ENCODE measurements around the gene ADAMTS3. TPM values are rescaled to one million over a fixed set of nuclear protein-coding genes. Genes with fewer than 3 reads are reported as not detected.

Gene ADAMTS3
- total and polyA plus RNA-seq, 9 of the 15 experiments (the other 6 are each of a cell fraction or from before 2014, with no cell fraction given): 4.0 to 18.0 (median 12.1) TPM

- H3K4me3 ChIP-seq: no peak overlapping the region
- FAIRE-seq: no peak
- H3K9me3 ChIP-seq (replicated peaks; ENCODE audit: control insufficient read depth, insufficient read depth, low read depth, low read length): no peaks in the 10 kb centered on the region
- no peak overlapping the region for H3K27ac ChIP-seq (ENCODE audit: extremely low read depth, low read depth, low read length)
- no peaks in the 10 kb centered on the region for H3K27me3 ChIP-seq (ENCODE audit: control insufficient read depth in 2 of 2, insufficient read depth in 2 of 2, low read length in 2 of 2)
- no peak for DNase-seq (ENCODE audit: extremely low read depth in 1 of 4, low spot score in 3 of 4)
- H3K36me3 ChIP-seq (ENCODE audit: control insufficient read depth, insufficient read depth, low read length): no peaks in the 10 kb centered on the region
- CTCF ChIA-PET (ENCODE audit: low intra/inter-chr PET ratio): no interaction called here
- 0 out of 2 replicates have a peak, but pooled peaks have one; percentile 10 for TF ChIP-seq MAFG (tag; conservative IDR thresholded peaks at IDR 0.05)
- no peak for TF ChIP-seq BHLHE40 (IDR thresholded peaks at IDR 0.05; ENCODE audit: low read length)
- H4K20me1 ChIP-seq (replicated peaks; ENCODE audit: control insufficient read depth, insufficient read depth, low read length): 0 out of 2 replicates have a peak, but pooled peaks cover 2% of the 10 kb centered on the region
- H2AFZ ChIP-seq (ENCODE audit: low read depth, low read length): no peak overlapping the region
- WGBS (ENCODE audit: insufficient coverage, low coverage, missing lambda C conversion rate): 50% methylated on average over 1 of the region's 1 CpG
- ATAC-seq: no peak
- H3K4me2 ChIP-seq (ENCODE audit: insufficient read depth, low read length): no peak overlapping the region
- H3K9ac ChIP-seq (ENCODE audit: insufficient read depth in 1 of 2, low read depth in 2 of 2, low read length in 2 of 2): no peak overlapping the region
- no peaks in the 10 kb centered on the region for H3K9me1 ChIP-seq (ENCODE audit: control insufficient read depth, insufficient read depth, low read length)
- in situ Hi-C loops (cut with MboI) (no loop called here), intact Hi-C loops (cut with micrococcal nuclease) (no loop called here)
- BruUV-seq (replicated peaks): no TSS peak
- POLR2A ChIA-PET: no interaction called here
- no peaks in the 10 kb centered on the region for H3K4me1 ChIP-seq (replicated peaks in 1 of 2; ENCODE audit: control insufficient read depth in 2 of 2, insufficient read depth in 2 of 2, low read length in 2 of 2)
- peaks cover 12% of the 10 kb centered on the region; the same call in 2 of the 3 replicates for H3K79me2 ChIP-seq (ENCODE audit: control insufficient read depth, insufficient read depth, low read length)
Observed at GRCh38 chr4:72449705-72450104, 119.3 kb downstream of the ADAMTS3 start.

GRCh38 chr4:72448231-72448630 lies 120.8 kb downstream of the ADAMTS3 start:
- no peak overlapping the region for H3K4me3 ChIP-seq
- H2AFZ ChIP-seq (ENCODE audit: low read depth, low read length): no peak overlapping the region
- no peaks in the 10 kb centered on the region for H3K4me1 ChIP-seq (replicated peaks in 1 of 2; ENCODE audit: control insufficient read depth in 2 of 2, insufficient read depth in 2 of 2, low read length in 2 of 2)
- no peaks in the 10 kb centered on the region for H3K9me3 ChIP-seq (replicated peaks; ENCODE audit: control insufficient read depth, insufficient read depth, low read depth, low read length)
- H3K36me3 ChIP-seq (ENCODE audit: control insufficient read depth, insufficient read depth, low read length): no peaks in the 10 kb centered on the region
- ATAC-seq (no peak), FAIRE-seq (no peak), DNase-seq (ENCODE audit: extremely low read depth in 1 of 4, low spot score in 3 of 4) (no peak)
- H3K4me2 ChIP-seq (ENCODE audit: insufficient read depth, low read length): no peak overlapping the region
- H4K20me1 ChIP-seq (replicated peaks; ENCODE audit: control insufficient read depth, insufficient read depth, low read length): 0 out of 2 replicates have a peak, but pooled peaks cover 2% of the 10 kb centered on the region
- no peak overlapping the region for H3K9ac ChIP-seq (ENCODE audit: insufficient read depth in 1 of 2, low read depth in 2 of 2, low read length in 2 of 2)
- H3K27ac ChIP-seq (ENCODE audit: extremely low read depth, low read depth, low read length): no peak overlapping the region
- in situ Hi-C loops (cut with MboI) (no loop called here), intact Hi-C loops (cut with micrococcal nuclease) (loop anchor here (1.0 kb wide), 1 partner anchor 10 kb away; no protein-coding TSS in a partner anchor)
- H3K27me3 ChIP-seq (ENCODE audit: control insufficient read depth in 2 of 2, insufficient read depth in 2 of 2, low read length in 2 of 2): no peaks in the 10 kb centered on the region
- POLR2A ChIA-PET: no interaction called here
- 75% methylated on average over 4 of the region's 4 CpGs for WGBS (ENCODE audit: insufficient coverage, low coverage, missing lambda C conversion rate)
- H3K9me1 ChIP-seq (ENCODE audit: control insufficient read depth, insufficient read depth, low read length): no peaks in the 10 kb centered on the region
- no TSS peak for BruUV-seq (replicated peaks)
- CTCF ChIA-PET (ENCODE audit: low intra/inter-chr PET ratio): no interaction called here
- peaks cover 16% of the 10 kb centered on the region; the same call in 2 of the 3 replicates for H3K79me2 ChIP-seq (ENCODE audit: control insufficient read depth, insufficient read depth, low read length)
- TF ChIP-seq ZFP1 (CRISPR knock-in tag; IDR thresholded peaks at IDR 0.05) (no peak), MBD2 (IDR thresholded peaks at IDR 0.05; ENCODE audit: borderline replicate concordance, low read depth) (no peak), KLF13 (tag; IDR thresholded peaks at IDR 0.05; ENCODE audit: borderline replicate concordance, low read depth) (no peak), NEUROD1 (IDR thresholded peaks at IDR 0.05; ENCODE audit: borderline replicate concordance, low read depth, low read length, partially characterized antibody) (no peak), ZSCAN32 (CRISPR knock-in tag; IDR thresholded peaks at IDR 0.05) (no peak), ELK1 (CRISPR knock-in tag; IDR thresholded peaks at IDR 0.05) (no peak), ZNF395 (CRISPR knock-in tag; IDR thresholded peaks at IDR 0.05) (no peak), MITF (IDR thresholded peaks at IDR 0.05) (no peak)

Data from K562 (cell line).